ENCODE results near the gene PCDH9.

- TF ChIP-seq CTCF (IDR thresholded peaks at IDR 0.05) = no peak
- TF ChIP-seq POLR2A (IDR thresholded peaks at IDR 0.05) = no peak
Measured at GRCh38 chr13:67045357-67045756, 184.8 kb downstream of the PCDH9 start.

All from Peyer's patch (tissue), 4 donors.